HTR-8/SVneo (cell line): ENCODE data around the gene ZNF462.
A peak's percentile ranks its signal among the peaks of the same experiment; 100 is the strongest.

ENCODE experiments used
- DNase-seq: peaks from one replicate; pipeline ENCODE4 v3.0.0; 2011; ENCODE audit warnings: low spot score, mixed read lengths; ENCODE audit not compliant: insufficient read length
- FAIRE-seq: peaks from 2 replicates; lab custom pipeline; 2011; peaks lifted over from hg19 to GRCh38; lab: Jason Lieb, UNC

The ZNF462 gene

GRCh38 chr9:106954558-106954957 is 91.6 kb downstream of the ZNF462 start:
- FAIRE-seq (no peak), DNase-seq (no peak)

- DNase-seq (no peak), FAIRE-seq (no peak)
Measured at GRCh38 chr9:106954974-106955850, 92.2 kb downstream of the ZNF462 start.

GRCh38 chr9:106956971-106957370 is 94.0 kb downstream of the ZNF462 start:
- no peak for FAIRE-seq

GRCh38 chr9:106958955-106959657 is 96.1 kb downstream of the ZNF462 start:
- FAIRE-seq, result peak; percentile 16

More at GRCh38 chr9:106956971-106957370, 94.0 kb downstream of the ZNF462 start:
- no peak for DNase-seq

GRCh38 chr9:106960258-106960657 is 97.3 kb downstream of the ZNF462 start:
- FAIRE-seq, result no peak

More at GRCh38 chr9:106958955-106959657, 96.1 kb downstream of the ZNF462 start:
- no peak for DNase-seq

GRCh38 chr9:106961623-106962022 is 98.7 kb downstream of the ZNF462 start:
- FAIRE-seq, result no peak
- no peak for DNase-seq

More at GRCh38 chr9:106960258-106960657, 97.3 kb downstream of the ZNF462 start:
- DNase-seq, result no peak

GRCh38 chr9:106962122-106962521 is 99.2 kb downstream of the ZNF462 start:
- FAIRE-seq (no peak), DNase-seq (no peak)

- DNase-seq, result no peak
- no peak for FAIRE-seq
Measured at GRCh38 chr9:106962615-106963363, 99.8 kb downstream of the ZNF462 start.

GRCh38 chr9:106963684-106964083 is 100.7 kb downstream of the ZNF462 start:
- DNase-seq (no peak), FAIRE-seq (no peak)

- no peak for FAIRE-seq
Measured at GRCh38 chr9:106964329-106964728, 101.4 kb downstream of the ZNF462 start.

GRCh38 chr9:106964822-106965525 is 102.0 kb downstream of the ZNF462 start:
- FAIRE-seq (no peak), DNase-seq (no peak)

More at GRCh38 chr9:106964329-106964728, 101.4 kb downstream of the ZNF462 start:
- DNase-seq, result no peak

- DNase-seq, result no peak
Measured at GRCh38 chr9:106966481-106966880, 103.5 kb downstream of the ZNF462 start.

GRCh38 chr9:106969696-106970095 is 106.7 kb downstream of the ZNF462 start:
- no peak for FAIRE-seq
- no peak for DNase-seq

More at GRCh38 chr9:106966481-106966880, 103.5 kb downstream of the ZNF462 start:
- FAIRE-seq, result no peak

GRCh38 chr9:106970219-106970975 is 107.4 kb downstream of the ZNF462 start:
- DNase-seq (no peak), FAIRE-seq (no peak)

- DNase-seq (no peak), FAIRE-seq (no peak)
Measured at GRCh38 chr9:106970976-106971457, 108.1 kb downstream of the ZNF462 start.

GRCh38 chr9:106972082-106972481 is 109.1 kb downstream of the ZNF462 start:
- FAIRE-seq (no peak), DNase-seq (no peak)

- DNase-seq (no peak), FAIRE-seq (no peak)
Measured at GRCh38 chr9:106974341-106974740, 111.4 kb downstream of the ZNF462 start.

GRCh38 chr9:106976772-106977171 is 113.8 kb downstream of the ZNF462 start:
- no peak for DNase-seq
- no peak for FAIRE-seq

GRCh38 chr9:106980551-106981101 is 117.7 kb downstream of the ZNF462 start:
- FAIRE-seq, result no peak

More at GRCh38 chr9:106980551-106981101, 117.7 kb downstream of the ZNF462 start:
- DNase-seq, result no peak
